A204.1 (cell line): ENCODE results near the gene CFAP74.

Experiments
- FAIRE-seq: peaks from 2 replicates; lab custom pipeline; 2012; peaks lifted over from hg19 to GRCh38; lab: Jason Lieb, UNC

Gene CFAP74

DNA sequence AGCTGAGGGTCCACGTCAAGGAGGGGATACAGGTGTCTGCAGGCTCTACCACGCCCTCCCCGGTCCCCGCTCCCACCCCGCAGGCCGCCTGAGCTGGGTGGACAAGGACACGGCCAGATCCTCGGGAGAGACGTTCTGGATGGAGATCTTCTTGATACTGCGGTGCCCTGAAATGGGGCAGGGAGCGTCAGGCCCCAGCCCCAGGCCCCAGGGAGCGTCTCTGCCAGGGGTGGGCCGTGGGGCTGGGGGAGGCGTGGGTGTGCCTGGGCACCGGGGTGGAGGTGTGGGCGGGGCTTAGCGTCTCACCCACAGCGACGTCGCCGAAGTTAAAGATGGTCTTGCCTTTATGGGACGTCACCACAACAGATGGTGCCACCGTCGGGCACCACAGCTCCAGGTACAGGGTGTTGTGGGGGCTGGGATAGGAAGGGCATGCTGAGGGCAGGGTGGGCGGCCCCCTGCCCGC is 77.2 kb downstream of the CFAP74 start:
- FAIRE-seq: no peak

DNA sequence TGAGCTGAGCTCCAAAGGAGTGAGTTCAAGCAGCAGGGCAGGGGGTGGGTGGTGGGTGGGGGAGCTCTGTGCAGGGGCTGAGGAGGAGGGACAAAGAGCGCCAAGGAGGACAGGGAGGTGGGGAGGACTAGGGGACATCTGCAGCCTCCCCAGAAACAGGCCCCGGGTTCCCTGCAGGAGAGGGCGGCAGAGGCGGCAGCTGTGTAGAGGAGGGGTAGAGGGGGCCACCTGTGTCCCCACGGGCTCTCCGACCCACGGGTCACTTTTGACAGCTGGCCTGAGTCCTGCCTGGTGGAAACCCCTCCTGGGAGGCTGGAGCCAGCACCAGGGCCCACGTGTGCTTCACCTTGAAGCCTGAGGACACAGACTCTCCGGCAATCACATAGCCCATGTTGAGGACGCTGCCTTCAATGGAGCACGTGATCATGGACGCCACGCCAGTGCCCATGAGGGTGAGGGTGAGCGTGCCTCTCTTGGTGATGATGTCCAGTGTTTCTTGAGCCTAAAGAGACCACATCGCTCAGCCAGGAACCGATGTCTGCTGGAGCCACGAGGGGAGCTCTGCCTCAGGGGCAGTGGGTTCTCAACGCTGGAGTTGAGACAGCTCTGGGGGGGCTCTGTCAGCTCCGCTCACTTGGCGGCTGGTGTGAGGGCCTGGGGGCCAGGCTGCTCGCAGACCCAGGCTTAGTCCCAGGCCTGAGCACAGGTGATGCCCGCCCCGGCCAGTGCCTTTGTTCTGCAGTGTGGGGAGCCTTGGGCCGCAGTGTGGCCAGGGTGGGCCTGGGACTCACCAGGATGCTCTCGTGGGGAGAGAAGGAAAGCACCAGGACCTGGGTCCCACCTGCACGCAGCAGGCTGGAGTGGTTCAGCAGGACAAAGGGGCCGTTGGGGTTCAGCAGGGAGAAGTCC is 77.9 kb downstream of the CFAP74 start:
- FAIRE-seq: no peak

DNA sequence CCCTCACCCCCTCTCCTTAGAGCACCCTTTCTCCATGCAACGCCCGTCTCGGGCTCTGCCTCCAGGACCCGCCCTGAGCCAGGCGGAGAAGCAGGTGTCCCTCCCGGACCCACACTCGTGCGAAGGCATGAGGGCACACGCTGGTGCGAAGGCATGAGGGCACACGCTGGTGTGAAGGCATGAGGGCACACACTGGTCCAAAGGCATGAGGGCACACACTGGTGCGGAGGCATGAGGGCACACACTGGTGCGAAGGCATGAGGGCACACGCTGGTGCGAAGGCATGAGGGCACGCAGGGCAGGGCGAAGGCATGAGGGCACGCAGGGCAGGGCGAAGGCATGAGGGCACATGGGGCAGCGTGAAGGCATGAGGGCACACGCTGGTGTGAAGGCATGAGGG is 78.7 kb downstream of the CFAP74 start:
- no peak for FAIRE-seq

GRCh38 chr1:1924386-1924785 is 79.2 kb downstream of the CFAP74 start:
- FAIRE-seq: no peak

DNA sequence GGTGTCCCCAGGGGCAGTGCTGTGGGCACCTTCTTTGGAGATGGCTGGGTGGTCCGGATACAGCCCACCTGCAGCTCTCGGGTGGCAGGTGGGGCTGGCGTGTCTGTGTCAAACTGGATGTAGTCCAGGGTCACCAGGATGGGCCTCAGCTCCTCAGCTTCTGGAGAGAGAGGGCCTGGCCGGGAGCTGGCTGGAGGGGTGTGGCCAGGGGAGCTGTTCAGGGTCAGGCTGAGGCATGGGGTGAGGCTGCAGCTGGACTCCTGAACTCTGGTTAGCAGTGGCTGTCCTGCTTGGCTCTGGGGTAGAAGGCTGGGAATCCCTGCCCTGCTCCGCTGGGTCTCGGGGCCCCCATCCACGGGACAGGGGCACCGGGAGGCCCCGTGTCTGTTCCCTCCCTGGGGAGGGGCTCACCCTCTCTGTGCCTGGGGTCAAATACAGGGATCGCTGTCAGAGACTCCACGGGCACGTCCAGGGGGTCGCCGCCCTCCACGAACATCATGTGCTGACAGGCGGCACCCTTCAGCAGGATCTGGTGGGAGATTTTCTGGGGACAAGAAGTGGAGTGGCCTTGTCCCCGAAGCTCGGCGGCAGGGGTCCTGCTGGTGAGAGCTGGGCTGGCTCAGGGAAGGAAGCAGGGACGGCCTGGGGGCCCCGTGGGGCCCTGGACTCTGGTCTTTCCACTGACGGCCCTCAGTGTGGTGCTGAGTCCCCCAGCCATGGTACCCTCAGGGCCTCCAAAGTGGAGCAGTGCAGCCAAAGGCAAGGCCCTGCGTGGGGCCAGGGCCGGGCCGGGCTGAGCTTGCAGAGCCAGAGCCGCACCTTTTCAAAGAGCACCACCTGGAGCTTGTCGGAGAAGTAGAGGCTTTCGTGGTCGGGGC is 80.4 kb downstream of the CFAP74 start:
- no peak for FAIRE-seq

GRCh38 chr1:1922702-1922955 is 81.0 kb downstream of the CFAP74 start:
- no peak for FAIRE-seq

GRCh38 chr1:1921901-1922701 is 81.5 kb downstream of the CFAP74 start:
- FAIRE-seq: no peak

GRCh38 chr1:1921459-1921862 is 82.1 kb downstream of the CFAP74 start:
- FAIRE-seq: no peak

DNA sequence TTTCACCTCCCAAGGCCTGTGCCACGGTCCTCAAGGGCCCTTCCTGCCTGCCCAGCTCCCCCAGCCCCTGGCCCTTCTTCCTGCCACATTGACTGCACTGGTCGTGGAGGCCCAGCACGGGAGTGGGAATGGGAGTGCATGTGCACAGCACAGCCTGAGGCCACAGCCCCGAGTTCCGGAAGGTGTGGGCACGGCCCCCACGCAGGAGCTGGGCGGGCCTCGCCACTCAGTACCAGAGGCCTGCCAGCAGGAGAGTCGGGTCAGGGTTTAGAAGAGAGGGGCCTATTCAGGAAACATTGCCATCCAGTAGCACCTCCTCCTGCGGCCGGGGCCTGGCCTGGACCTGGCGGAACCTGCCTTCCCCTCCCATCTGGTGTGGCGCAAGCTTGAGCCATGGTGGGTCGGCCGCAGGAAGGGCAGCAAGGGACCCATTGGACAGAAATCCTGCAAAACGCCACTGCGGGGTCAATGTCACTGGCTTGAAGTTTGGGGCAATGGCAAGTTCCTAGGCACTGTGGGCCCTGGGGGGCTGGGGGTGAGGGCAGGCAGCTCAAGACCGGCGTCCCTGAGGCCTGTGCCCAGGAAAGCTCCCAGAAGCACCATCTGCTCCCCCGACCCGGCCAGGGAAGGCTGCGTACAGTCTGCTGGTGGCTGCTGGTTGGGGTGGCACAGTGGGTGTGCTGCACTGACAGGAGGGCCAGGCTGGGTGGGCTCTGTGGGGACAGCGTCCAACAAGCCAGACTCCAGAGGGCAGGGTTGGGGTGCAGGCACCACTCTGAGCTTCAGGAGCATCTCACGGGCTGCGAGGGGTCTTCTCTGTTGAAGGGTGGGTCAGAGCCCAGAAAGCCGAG is 82.8 kb downstream of the CFAP74 start:
- no peak for FAIRE-seq

DNA sequence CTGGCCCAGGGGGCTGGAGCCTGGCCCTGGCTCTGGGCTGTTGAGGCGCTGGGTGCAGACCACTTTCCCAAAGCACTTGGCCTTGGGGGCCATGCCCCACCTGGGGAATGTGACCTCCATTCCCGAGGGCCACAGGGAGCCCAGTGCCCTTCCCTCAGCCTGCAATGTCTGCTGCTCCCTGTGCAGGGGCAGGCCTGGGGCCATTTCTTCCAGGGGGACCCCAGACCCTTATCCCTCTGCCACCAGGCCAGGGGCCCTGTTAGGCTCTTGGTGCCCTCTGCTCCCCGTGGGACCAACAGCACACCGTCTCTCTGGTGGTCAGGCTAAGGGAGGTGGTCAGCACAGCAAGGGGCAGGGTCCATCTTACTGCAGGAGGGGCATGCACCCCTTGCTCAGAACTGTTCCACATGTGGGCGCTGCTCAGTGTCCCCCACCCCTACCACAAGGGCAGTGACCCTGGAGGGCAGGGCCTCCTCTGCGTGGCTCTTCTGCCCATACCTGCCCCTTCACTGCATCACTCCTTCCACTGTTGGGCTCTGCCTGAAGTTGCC is 83.5 kb downstream of the CFAP74 start:
- FAIRE-seq: no peak

GRCh38 chr1:1919304-1920056 is 84.1 kb downstream of the CFAP74 start:
- FAIRE-seq: no peak

DNA sequence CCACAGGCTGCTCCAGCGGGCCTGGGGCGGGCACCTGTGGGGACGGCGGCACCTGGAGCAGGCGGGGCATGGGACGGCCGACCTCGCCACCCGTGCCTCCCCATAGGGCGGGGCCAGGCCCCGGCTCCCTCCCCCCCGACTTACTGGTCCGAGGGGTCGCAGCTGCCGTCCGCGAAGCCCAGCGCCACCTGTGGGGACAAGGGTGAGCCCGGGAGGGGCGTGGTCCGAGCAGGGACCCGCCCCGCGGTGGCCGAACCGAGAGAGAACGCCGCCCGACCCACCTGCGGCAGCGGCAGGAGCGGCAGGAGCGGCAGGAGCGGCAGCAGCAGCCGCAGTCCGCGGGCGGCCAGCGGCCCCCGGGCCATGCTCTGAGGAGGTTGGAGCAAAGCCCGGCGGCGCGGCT is 84.7 kb downstream of the CFAP74 start, which contains the start of gene TMEM52:
TMEM52 (minus strand) TSS at position 379 of the 403 bp plus-strand sequence; CDS start at position 365, 14 bp downstream.
- no peak for FAIRE-seq

- FAIRE-seq: no peak
These were observed 85.3 kb downstream of the CFAP74 start for GRCh38 chr1:1917995-1918900.

DNA sequence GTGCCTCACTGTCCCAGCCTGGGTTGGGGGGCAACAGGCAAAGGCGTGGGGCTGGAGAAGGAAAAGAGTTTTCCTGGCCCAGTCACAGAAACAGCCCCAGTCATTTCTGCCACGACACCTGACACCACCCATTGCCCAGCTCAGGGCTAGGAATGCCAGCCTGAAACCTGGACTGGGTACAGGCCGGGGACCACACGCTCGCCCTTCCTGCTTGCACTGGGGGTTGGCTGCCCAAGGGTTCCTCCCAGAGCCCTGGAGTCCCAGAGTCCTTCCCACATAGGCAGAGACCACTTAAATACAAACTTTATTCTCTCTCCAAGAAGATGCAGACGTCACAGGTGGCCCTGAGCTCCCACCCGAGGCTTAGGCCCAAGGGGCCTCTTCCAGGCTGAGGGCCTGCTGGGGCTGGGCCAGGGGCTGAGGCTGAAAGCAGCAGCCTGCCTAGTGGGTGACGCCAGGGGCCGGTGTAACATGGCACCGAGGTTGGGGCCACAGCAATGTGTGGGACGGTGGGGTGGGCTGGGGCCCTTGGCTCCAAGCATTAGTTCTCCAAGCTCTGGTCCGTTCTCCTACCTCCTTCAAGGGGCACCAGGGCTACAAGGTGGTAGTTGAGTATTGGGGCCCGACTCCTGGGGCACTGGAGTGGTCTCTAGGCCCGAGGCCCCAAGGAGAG is 86.1 kb downstream of the CFAP74 start:
- FAIRE-seq: no peak

DNA sequence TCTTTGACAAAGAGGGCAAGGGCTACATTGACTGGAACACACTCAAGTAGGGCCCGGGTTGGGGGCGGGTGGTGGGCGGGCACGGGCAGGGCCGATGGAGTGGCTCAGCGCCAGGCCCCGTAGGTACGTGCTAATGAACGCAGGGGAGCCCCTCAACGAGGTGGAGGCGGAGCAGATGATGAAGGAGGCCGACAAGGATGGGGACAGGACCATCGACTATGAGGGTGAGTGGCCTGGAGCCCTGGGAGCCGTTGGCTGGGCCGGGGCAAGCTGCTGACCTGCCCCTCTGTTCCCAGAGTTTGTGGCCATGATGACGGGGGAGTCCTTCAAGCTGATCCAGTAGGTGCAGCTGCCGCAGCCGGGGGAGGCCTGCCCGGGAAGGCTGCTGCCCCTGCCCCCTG is 86.7 kb downstream of the CFAP74 start:
- no peak for FAIRE-seq

DNA sequence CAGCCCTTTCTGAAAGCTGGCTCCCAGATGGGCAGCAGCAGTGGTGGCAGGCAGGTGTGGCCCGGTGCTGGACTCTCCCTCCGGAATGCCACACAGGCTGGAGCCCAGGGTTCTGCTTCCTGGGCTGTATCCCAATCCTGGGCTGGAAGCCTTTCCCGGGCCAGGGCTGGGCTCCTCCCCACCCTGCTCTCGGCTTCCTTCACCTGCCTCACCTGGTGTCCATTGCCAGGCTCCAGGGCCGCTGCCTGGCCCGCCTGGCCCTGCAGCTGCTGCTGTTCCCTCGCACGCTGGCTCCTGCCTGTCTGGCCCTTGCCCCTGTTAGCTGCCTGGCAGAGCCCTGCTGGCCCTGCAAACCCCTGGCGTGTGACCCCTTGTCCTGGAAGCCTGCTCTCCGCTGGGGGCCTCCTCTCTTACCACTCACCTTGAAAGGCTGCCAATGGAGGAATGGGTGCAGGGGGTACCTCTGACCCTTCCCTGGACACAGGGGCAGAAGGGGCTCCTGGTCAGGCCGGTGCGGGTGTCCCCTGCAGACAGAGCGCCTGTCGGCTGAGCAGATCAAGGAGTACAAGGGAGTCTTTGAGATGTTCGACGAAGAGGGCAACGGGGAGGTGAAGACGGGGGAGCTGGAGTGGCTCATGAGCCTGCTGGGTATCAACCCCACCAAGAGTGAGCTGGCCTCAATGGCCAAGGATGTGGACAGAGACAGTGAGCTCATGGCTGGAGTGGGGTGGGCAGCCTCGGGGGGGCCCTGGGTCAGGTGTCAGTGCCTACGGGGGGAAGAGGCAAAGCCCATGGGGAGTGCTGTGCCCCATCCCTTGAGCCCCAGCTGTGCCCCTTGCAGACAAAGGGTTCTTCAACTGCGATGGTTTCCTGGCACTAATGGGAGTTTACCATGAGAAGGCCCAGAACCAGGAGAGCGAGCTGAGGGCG is 87.4 kb downstream of the CFAP74 start:
- FAIRE-seq: no peak

DNA sequence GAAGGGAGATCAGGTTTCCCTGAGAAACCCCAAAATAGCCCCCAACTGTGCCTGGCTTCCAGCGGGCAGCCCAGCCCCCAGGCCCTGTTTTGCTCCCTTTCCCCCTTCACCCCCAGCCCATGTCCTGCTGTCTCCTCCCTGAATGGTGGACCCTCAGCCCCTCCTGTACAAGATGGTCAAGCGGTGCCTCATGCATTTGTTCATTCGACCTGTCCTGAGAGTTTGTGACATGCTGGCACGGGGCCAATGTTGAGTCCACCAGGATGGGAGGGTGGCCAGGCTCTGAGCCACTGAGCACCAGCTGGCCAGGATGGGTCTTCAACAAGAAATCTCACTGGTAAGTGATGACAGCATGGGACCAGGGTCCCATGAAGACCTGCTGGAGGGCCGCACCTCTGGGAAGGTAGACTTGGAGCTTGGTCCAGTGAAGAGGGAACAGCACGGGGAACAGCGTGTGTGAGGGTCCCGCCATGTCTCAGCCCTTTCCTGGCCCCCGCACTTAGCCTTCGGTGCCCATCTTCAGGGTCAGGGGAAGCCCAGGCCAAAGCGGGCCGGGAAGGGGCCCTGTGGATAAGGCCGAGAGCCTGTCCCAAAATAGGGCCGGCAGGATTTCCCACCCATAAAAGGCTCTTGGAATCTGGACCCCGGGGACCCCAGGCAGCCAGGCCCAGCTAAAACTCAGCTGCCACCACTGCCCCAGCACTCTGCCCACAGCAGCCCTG is 88.5 kb downstream of the CFAP74 start, which contains the start of gene CALML6:
CALML6 (plus strand) TSS at position 290 of the 722 bp plus-strand sequence; CDS start at position 311, 21 bp downstream.
- FAIRE-seq: no peak
